Cardiac muscle cell (in vitro differentiated cells and primary cell): ENCODE measurements around the gene DICER1. TPM values are rescaled to one million over a fixed set of nuclear protein-coding genes. Genes with fewer than 3 reads are reported as not detected.

Experiments used
- DNase-seq, 2 donors: peaks; one replicate each; pipeline versions ENCODE4 v3.0.0 to v3.0.0-alpha.2; 2010 to 2017; ENCODE audit warnings: low read depth in 1 of 2, low spot score in 1 of 2
- H3K27ac ChIP-seq: fragments of 200-600 bp; sonication (generic); 2 replicates; pipeline ENCODE4 v1.5.1; 2016
- H3K27me3 ChIP-seq: fragments of 200-600 bp; sonication (generic); 2 replicates; pipeline ENCODE4 v1.6.0; 2016; ENCODE audit warnings: control low read depth
- H3K36me3 ChIP-seq: fragments of 200-600 bp; sonication (generic); 2 replicates; pipeline ENCODE4 v1.5.1; 2016; ENCODE audit warnings: control low read depth
- H3K4me1 ChIP-seq: fragments of 200-600 bp; sonication (generic); 2 replicates; pipeline ENCODE4 v1.8.1; 2017; ENCODE audit warnings: low read depth, mild to moderate bottlenecking, mixed run types
- H3K4me3 ChIP-seq: fragments of 200-600 bp; sonication (generic); 2 replicates; pipeline ENCODE4 v1.5.1; 2016; ENCODE audit warnings: mild to moderate bottlenecking
- H3K9me3 ChIP-seq: fragments of 200-600 bp; sonication (generic); 2 replicates; pipeline ENCODE4 v1.5.1; 2017; ENCODE audit warnings: low read depth, mild to moderate bottlenecking, control low read depth
- polyA plus RNA-seq: library from polyadenylated mRNA; unstranded; fragments of >200 nt; fragmentation: Nextera tagmentation; extraction: Ambion mirVana; gene quantifications from 2 replicates; pipeline ENCODE4 v1.2.1, GENCODE V29; 2016
- total RNA-seq: library from RNA; depleted of rRNA; stranded (reverse); fragments of >200 nt; gene quantifications from 2 replicates; pipeline ENCODE4 v1.2.3, GENCODE V29; 2016
- TF ChIP-seq, protein P1 (sequence below): IDR thresholded peaks from 2 replicates; pipeline ENCODE4 v1.5.1; 2012; ENCODE audit warnings: low read depth, mild to moderate bottlenecking, low read length

DICER1 gene
- total and polyA plus RNA-seq, 2 experiments from 2014 or later: 14.6 to 69.8 TPM

DNA sequence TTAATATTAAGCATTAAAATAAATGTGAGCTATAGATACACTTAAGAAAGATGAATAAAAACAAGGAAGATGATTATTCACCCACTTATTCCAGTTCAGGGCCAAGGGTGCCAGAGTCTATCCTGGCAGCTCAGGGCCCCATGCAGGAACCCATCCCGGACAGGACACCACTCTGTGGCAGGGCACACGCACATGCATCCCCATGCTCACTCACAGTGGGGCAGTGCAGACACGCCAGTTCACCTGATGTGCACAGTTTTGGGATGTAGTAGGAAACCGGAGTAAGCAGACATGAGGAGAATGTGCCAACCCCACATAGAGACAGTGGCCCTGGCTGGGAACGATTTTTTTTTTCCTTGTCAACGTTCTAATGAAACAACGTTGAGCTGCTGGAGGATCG is 47.2 kb downstream of the DICER1 start:
- Histone ChIP-seq H3K27ac (no peak overlapping the region), H3K9me3 (no peaks in the 10 kb centered on the region), H3K36me3 (peaks cover 49% of the 10 kb centered on the region), H3K27me3 (no peaks in the 10 kb centered on the region), H3K4me1 (no peaks in the 10 kb centered on the region), H3K4me3 (no peak overlapping the region)
- no peak for DNase-seq
- TF ChIP-seq, protein P1, sequence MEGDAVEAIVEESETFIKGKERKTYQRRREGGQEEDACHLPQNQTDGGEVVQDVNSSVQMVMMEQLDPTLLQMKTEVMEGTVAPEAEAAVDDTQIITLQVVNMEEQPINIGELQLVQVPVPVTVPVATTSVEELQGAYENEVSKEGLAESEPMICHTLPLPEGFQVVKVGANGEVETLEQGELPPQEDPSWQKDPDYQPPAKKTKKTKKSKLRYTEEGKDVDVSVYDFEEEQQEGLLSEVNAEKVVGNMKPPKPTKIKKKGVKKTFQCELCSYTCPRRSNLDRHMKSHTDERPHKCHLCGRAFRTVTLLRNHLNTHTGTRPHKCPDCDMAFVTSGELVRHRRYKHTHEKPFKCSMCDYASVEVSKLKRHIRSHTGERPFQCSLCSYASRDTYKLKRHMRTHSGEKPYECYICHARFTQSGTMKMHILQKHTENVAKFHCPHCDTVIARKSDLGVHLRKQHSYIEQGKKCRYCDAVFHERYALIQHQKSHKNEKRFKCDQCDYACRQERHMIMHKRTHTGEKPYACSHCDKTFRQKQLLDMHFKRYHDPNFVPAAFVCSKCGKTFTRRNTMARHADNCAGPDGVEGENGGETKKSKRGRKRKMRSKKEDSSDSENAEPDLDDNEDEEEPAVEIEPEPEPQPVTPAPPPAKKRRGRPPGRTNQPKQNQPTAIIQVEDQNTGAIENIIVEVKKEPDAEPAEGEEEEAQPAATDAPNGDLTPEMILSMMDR: no peak

DNA sequence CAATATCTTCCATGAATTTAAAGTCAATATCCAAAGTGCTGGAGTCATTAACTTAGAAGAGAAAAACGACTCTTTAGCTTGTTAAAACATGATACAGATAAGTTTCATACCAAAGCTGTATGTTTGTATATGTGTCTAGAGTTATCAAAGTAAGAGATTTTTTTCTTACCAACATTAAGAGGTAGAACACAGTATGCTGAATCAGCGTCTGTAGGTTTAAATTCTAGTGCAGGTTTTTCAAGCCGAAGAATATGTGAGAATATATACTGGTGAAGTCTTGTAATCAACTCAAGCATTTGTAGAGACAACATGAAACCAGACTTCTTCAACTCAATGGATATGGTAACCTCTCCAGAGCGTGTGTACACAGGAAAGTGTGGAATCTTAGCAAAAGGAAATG is 49.6 kb downstream of the DICER1 start:
- DNase-seq: no peak
- Histone ChIP-seq H3K4me1 (no peaks in the 10 kb centered on the region), H3K27me3 (no peaks in the 10 kb centered on the region), H3K4me3 (no peak overlapping the region), H3K9me3 (no peaks in the 10 kb centered on the region), H3K36me3 (peaks cover 62% of the 10 kb centered on the region), H3K27ac (no peak overlapping the region)
- TF ChIP-seq, protein P1: no peak

DNA sequence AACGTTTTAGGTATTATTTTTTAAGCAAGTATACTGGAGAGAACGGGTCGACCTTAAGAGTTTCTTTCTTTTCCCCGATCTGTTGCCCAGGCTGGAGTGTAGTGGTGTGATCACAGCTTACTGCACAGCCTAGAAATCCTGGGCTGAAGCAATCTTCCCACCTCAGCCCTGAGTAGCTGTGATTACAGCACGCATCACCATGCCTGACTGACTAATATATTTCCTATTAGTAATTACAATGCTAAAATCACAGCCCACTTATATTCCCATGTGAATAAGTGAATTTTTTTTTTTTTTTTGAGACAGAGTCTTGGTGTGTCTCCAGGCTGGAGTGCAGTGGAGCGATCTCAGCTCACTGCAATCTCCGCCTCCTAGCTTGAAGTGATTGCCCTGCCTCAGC is 50.4 kb downstream of the DICER1 start:
- Histone ChIP-seq H3K4me1 (no peaks in the 10 kb centered on the region), H3K27ac (no peak overlapping the region), H3K36me3 (peaks cover 58% of the 10 kb centered on the region), H3K9me3 (no peaks in the 10 kb centered on the region), H3K4me3 (no peak overlapping the region), H3K27me3 (no peaks in the 10 kb centered on the region)
- TF ChIP-seq, protein P1: no peak
- DNase-seq: no peak

DNA sequence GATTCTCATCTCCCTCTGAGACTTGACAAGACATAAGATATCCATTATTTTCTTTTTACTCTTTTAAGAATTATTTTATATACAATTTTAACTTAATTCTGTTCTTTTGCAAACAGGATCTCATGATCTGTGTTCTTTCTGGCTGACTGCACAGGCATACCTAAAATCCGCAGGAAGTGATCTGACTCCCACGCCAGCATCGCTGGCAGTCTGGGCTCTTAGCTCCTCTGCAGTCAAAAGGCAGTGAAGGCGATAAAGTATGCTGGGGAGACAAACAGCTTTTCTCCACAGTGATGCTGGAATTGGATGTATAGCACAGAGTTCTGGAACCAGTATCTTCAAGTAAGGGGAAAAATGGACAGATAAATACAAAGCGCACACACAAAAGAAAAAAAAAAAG is 52.4 kb downstream of the DICER1 start:
- peaks cover 48% of the 10 kb centered on the region for H3K36me3 ChIP-seq

DNA sequence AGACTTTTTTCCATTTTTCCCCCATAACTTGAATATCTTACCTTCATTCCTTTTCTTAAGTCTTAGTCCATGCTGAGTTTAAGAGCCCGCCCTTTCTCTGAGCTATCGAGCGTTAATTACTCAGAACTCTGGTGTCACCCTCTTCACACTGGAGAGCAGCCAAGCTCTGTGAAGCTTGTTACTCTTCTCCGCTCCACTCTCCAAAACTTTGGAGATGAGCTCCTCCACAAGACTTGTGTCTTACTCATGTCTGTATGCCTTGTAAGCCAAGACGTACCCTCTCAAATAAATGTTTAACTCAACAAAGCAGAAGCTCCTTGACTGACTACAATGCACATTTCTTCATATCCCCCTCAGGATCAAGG is 54.7 kb downstream of the DICER1 start:
- peaks cover 41% of the 10 kb centered on the region for H3K36me3 ChIP-seq

More for the DNA sequence above, 52.4 kb downstream of the DICER1 start:
- Histone ChIP-seq H3K9me3 (no peaks in the 10 kb centered on the region), H3K4me1 (no peaks in the 10 kb centered on the region), H3K27ac (no peak overlapping the region), H3K4me3 (no peak overlapping the region), H3K27me3 (no peaks in the 10 kb centered on the region)
- TF ChIP-seq, protein P1: no peak
- peak in 1 of 2 donors; percentile 10 for DNase-seq

More for the DNA sequence above, 54.7 kb downstream of the DICER1 start:
- Histone ChIP-seq H3K4me1 (no peaks in the 10 kb centered on the region), H3K27me3 (no peaks in the 10 kb centered on the region), H3K4me3 (no peak overlapping the region), H3K9me3 (no peaks in the 10 kb centered on the region), H3K27ac (no peak overlapping the region)
- no peak for DNase-seq
- TF ChIP-seq, protein P1: no peak
